ENCODE results near the gene ENPP5. TPM values are rescaled to one million over a fixed set of nuclear protein-coding genes. Genes with fewer than 3 reads are reported as not detected.
"Not testable (repeated sequence)": the region's sequence is repeated elsewhere in the genome, so short reads cannot be mapped to it uniquely, and the experiment has no call there.

Gene ENPP5
- total RNA-seq, 1 donor = 0.42 TPM

DNA sequence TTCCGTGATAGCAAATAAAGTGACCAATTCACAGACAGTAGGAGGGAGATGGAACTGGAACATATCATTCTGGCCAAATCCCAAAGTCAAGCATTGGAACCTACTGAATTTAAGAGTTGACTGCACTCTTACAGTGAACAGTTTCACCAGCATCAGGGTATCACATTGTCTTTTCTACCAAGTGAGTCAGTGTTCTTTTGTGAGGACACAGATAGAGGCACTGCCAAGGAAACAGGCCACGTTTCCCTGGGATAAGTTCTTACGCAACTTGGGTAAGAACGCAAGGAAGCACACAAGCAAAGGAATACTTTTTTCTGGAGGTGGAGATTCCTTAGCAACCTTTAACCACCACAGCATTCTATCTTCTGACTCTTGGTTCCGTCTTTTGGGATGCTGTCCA is 28.6 kb upstream of the ENPP5 start:
- Histone ChIP-seq H3K27me3 (ENCODE audit: insufficient read depth, low read length) (no peaks in the 10 kb centered on the region), H3K4me3 (ENCODE audit: low read length) (no peak overlapping the region), H3K4me1 (ENCODE audit: insufficient read depth, low read length) (no peaks in the 10 kb centered on the region), H3K9me3 (ENCODE audit: low read depth, low read length) (no peaks in the 10 kb centered on the region)

DNA sequence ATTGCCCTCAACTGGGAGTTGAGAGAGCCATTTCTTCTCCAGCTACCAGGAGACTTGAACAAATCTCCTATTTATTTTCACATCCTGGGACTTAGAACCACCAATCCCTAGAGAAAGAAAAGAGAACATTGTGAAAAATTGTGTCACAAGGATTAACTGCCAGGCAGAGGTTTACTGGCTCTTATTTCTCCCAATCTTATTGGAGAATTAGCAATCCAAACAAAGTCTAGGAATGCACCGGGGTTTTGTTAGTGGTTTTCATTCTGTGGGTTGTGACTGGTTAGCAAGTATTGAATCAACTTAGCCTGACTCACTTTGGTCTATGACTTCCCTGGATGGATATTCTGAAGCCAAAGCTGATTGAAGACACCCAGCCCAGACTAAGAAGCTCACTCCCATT is 21.2 kb upstream of the ENPP5 start:
- Histone ChIP-seq H3K4me1 (ENCODE audit: insufficient read depth, low read length) (no peaks in the 10 kb centered on the region), H3K9me3 (ENCODE audit: low read depth, low read length) (no peaks in the 10 kb centered on the region), H3K4me3 (ENCODE audit: low read length) (no peak overlapping the region), H3K27me3 (ENCODE audit: insufficient read depth, low read length) (no peaks in the 10 kb centered on the region)

GRCh38 chr6:46190889-46191288 is 20.1 kb upstream of the ENPP5 start:
- Histone ChIP-seq H3K4me1 (ENCODE audit: insufficient read depth, low read length) (no peaks in the 10 kb centered on the region), H3K4me3 (ENCODE audit: low read length) (no peak overlapping the region), H3K27me3 (ENCODE audit: insufficient read depth, low read length) (no peaks in the 10 kb centered on the region), H3K9me3 (ENCODE audit: low read depth, low read length) (no peaks in the 10 kb centered on the region)

DNA sequence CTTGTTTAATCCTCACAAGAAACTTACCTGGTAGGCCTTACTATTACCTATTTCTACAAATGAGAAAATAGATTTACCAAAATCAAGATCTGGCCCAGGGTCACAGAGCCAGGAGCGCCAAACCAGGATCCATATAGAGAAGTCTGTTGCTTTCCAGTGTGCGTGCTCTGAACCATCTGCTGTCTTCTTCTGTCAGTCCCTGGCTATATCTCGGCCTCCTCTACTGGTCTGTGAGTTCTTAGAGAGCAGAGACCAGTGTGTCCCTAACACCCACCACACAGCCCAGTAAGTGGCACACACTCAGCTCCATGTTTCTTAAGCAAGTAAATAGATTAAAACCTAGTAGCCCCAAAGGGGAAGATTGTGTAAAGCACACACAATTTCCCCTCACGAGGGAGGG is 18.9 kb upstream of the ENPP5 start:
- H3K27me3 ChIP-seq (ENCODE audit: insufficient read depth, low read length) = peaks cover 8% of the 10 kb centered on the region
- no peaks in the 10 kb centered on the region for H3K4me1 ChIP-seq (ENCODE audit: insufficient read depth, low read length)
- no peaks in the 10 kb centered on the region for H3K9me3 ChIP-seq (ENCODE audit: low read depth, low read length)
- H3K4me3 ChIP-seq (ENCODE audit: low read length) = no peak overlapping the region

- H3K4me1 ChIP-seq (ENCODE audit: insufficient read depth, low read length) = no peaks in the 10 kb centered on the region
- no peaks in the 10 kb centered on the region for H3K9me3 ChIP-seq (ENCODE audit: low read depth, low read length)
- no peak overlapping the region for H3K4me3 ChIP-seq (ENCODE audit: low read length)
- peaks cover 17% of the 10 kb centered on the region for H3K27me3 ChIP-seq (ENCODE audit: insufficient read depth, low read length)
Observed at GRCh38 chr6:46186583-46186982, 15.8 kb upstream of the ENPP5 start.

GRCh38 chr6:46184114-46184513 is 13.3 kb upstream of the ENPP5 start:
- Histone ChIP-seq H3K4me3 (ENCODE audit: low read length) (no peak overlapping the region), H3K9me3 (ENCODE audit: low read depth, low read length) (no peaks in the 10 kb centered on the region), H3K27me3 (ENCODE audit: insufficient read depth, low read length) (peaks cover 17% of the 10 kb centered on the region), H3K4me1 (ENCODE audit: insufficient read depth, low read length) (no peaks in the 10 kb centered on the region)

GRCh38 chr6:46175976-46176375 is 5.2 kb upstream of the ENPP5 start:
- Histone ChIP-seq H3K27me3 (ENCODE audit: insufficient read depth, low read length) (peaks cover 6% of the 10 kb centered on the region), H3K4me3 (ENCODE audit: low read length) (no peak overlapping the region), H3K9me3 (ENCODE audit: low read depth, low read length) (no peaks in the 10 kb centered on the region), H3K4me1 (ENCODE audit: insufficient read depth, low read length) (peaks cover 17% of the 10 kb centered on the region)

GRCh38 chr6:46175446-46175845 is 4.7 kb upstream of the ENPP5 start:
- peaks cover 9% of the 10 kb centered on the region for H3K27me3 ChIP-seq (ENCODE audit: insufficient read depth, low read length)
- no peak overlapping the region for H3K4me3 ChIP-seq (ENCODE audit: low read length)
- no peaks in the 10 kb centered on the region for H3K9me3 ChIP-seq (ENCODE audit: low read depth, low read length)
- H3K4me1 ChIP-seq (ENCODE audit: insufficient read depth, low read length) = peaks cover 19% of the 10 kb centered on the region

DNA sequence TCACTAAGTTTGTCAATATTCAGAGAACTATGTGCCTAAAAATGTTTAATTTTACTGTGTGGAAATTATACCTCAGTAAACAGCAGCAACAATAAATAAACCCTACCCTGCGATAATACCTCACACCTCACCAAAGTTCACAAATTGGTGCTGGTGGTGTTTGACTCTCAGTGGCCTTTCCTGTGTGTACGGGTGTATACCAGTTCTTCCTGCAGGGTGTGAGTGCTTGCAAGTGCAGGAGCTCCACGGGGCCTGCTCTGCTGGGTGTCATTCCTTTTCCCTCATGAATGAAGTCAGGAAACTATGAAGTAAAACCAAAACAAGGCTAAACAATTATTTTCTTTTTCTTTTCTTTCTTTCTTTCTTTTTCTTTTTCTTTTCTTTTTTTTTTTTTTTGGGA is 4.1 kb upstream of the ENPP5 start:
- Histone ChIP-seq H3K27me3 (ENCODE audit: insufficient read depth, low read length) (peaks cover 14% of the 10 kb centered on the region), H3K4me3 (ENCODE audit: low read length) (no peak overlapping the region), H3K9me3 (ENCODE audit: low read depth, low read length) (no peaks in the 10 kb centered on the region), H3K4me1 (ENCODE audit: insufficient read depth, low read length) (peaks cover 23% of the 10 kb centered on the region)

GRCh38 chr6:46172176-46172575 is 1.4 kb upstream of the ENPP5 start:
- Histone ChIP-seq H3K4me3 (ENCODE audit: low read length) (no peak overlapping the region), H3K4me1 (ENCODE audit: insufficient read depth, low read length) (peaks cover 23% of the 10 kb centered on the region), H3K9me3 (ENCODE audit: low read depth, low read length) (no peaks in the 10 kb centered on the region), H3K27me3 (ENCODE audit: insufficient read depth, low read length) (peaks cover 18% of the 10 kb centered on the region)

- H3K4me1 ChIP-seq (ENCODE audit: insufficient read depth, low read length) = no peaks in the 10 kb centered on the region
Observed at GRCh38 chr6:46160102-46160501, 10.7 kb downstream of the ENPP5 start.

DNA sequence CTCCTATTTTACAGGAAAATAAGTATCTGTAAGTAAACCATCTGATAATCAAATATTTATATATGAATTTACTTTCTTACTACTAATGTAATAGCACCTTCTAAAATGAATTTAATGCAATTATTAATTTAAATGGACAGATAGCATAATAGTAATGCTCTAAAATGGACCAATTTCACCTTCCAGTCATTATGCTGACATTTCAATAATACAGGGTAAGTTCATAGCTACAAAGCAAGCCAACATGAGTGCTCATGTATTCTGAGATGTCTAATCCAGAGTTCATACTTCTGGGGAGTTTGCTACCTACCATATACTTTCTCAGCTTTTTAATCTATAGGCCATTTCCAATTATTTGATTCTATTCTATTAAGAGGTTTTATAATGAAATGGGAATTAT is 11.6 kb downstream of the ENPP5 start:
- Histone ChIP-seq H3K4me3 (ENCODE audit: low read length) (no peak overlapping the region), H3K9me3 (ENCODE audit: low read depth, low read length) (no peaks in the 10 kb centered on the region), H3K27me3 (ENCODE audit: insufficient read depth, low read length) (peaks cover 3% of the 10 kb centered on the region), H3K4me1 (ENCODE audit: insufficient read depth, low read length) (no peaks in the 10 kb centered on the region)

More at GRCh38 chr6:46160102-46160501, 10.7 kb downstream of the ENPP5 start:
- peaks cover 3% of the 10 kb centered on the region for H3K27me3 ChIP-seq (ENCODE audit: insufficient read depth, low read length)
- H3K4me3 ChIP-seq (ENCODE audit: low read length) = no peak overlapping the region
- H3K9me3 ChIP-seq (ENCODE audit: low read depth, low read length) = no peaks in the 10 kb centered on the region

DNA sequence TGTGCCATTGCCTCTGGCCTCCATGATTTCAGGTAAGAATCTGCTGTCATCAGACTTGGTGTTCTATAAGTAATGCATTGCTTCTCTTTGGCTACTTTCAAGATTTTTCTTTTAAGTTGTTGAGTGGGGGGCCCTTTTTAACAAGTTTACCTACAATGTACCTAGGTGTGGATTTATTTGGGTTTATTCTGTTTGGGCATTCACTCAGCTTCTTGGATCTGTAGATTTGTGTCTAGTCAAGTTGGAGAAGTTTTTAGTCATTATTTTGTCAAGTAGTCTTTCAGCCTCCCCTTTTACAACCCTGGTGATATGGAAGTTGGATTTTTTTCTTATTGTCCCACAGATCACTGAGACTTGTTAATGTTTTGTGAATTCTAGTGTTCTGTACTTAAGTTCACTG is 14.1 kb downstream of the ENPP5 start:
- Histone ChIP-seq H3K4me1 (ENCODE audit: insufficient read depth, low read length) (no peaks in the 10 kb centered on the region), H3K9me3 (ENCODE audit: low read depth, low read length) (no peaks in the 10 kb centered on the region), H3K27me3 (ENCODE audit: insufficient read depth, low read length) (peaks cover 3% of the 10 kb centered on the region), H3K4me3 (ENCODE audit: low read length) (no peak overlapping the region)

- not testable (repeated sequence) for H3K27me3 ChIP-seq (ENCODE audit: insufficient read depth, low read length); H3K4me3 ChIP-seq (ENCODE audit: low read length); H3K9me3 ChIP-seq (ENCODE audit: low read depth, low read length); H3K4me1 ChIP-seq (ENCODE audit: insufficient read depth, low read length)
Observed at GRCh38 chr6:46149066-46149465, 21.7 kb downstream of the ENPP5 start.

- Histone ChIP-seq H3K9me3 (ENCODE audit: low read depth, low read length) (no peaks in the 10 kb centered on the region), H3K4me3 (ENCODE audit: low read length) (no peak overlapping the region), H3K27me3 (ENCODE audit: insufficient read depth, low read length) (no peaks in the 10 kb centered on the region), H3K4me1 (ENCODE audit: insufficient read depth, low read length) (no peaks in the 10 kb centered on the region)
Observed at GRCh38 chr6:46144270-46144669, 26.5 kb downstream of the ENPP5 start.

GRCh38 chr6:46138281-46138680 is 32.5 kb downstream of the ENPP5 start:
- Histone ChIP-seq H3K4me1 (ENCODE audit: insufficient read depth, low read length) (no peaks in the 10 kb centered on the region), H3K4me3 (ENCODE audit: low read length) (no peak overlapping the region), H3K27me3 (ENCODE audit: insufficient read depth, low read length) (no peaks in the 10 kb centered on the region), H3K9me3 (ENCODE audit: low read depth, low read length) (no peaks in the 10 kb centered on the region)

DNA sequence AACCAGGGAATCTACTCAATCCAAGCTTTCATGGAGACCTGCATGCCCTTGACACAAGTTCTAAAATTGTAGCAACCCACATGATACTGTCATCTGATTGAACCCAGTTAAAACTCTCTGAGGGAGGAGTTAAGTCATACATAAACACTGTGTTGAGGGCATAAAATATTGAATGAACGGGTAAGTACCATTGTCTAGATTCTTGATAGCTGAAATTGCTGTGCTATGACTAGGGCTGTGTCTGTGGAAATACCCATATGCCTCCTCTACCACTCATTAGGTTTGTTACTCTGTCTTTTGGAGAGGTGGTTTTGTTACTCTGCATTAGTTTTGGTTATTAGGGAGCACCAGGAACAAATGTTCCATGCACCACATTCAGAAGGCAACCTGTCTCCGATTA is 33.4 kb downstream of the ENPP5 start:
- H3K4me3 ChIP-seq (ENCODE audit: low read length) = no peak overlapping the region
- no peaks in the 10 kb centered on the region for H3K4me1 ChIP-seq (ENCODE audit: insufficient read depth, low read length)
- H3K9me3 ChIP-seq (ENCODE audit: low read depth, low read length) = no peaks in the 10 kb centered on the region
- H3K27me3 ChIP-seq (ENCODE audit: insufficient read depth, low read length) = no peaks in the 10 kb centered on the region
